ENCODE measurements around the gene GPNMB.

GRCh38 chr7:23214423-23214822 lies 32.2 kb upstream of the GPNMB start:
- TF ChIP-seq CTCF (IDR thresholded peaks at IDR 0.05) (no peak), POLR2A (IDR thresholded peaks at IDR 0.05) (no peak), EP300 (IDR thresholded peaks at IDR 0.05) (no peak)

Data from tibial nerve (tissue), 4 donors.